Naive thymus-derived CD8-positive, alpha-beta T cell (primary cell): ENCODE measurements around the gene CACNA2D2. TPM values are rescaled to one million over a fixed set of nuclear protein-coding genes. Genes with fewer than 3 reads are reported as not detected.

ENCODE experiments used
- ATAC-seq, 2 donors: fragments of 150-1000 bp; cut with Tn5 transposase in 1 of 2; sonication (Bioruptor Pico), chemical (Tn5 transposase) in 1 of 2; 1 replicate in 1 of 2; 2 replicates in 1 of 2; pipeline ENCODE4 v1.10.0; 2021; ENCODE audit warnings: mild to moderate bottlenecking in 2 of 2, moderate library complexity in 2 of 2
- POLR2A ChIA-PET: fragments of 350-600 bp; sonication (Branson Sonifier 250); formaldehyde crosslinking; loops from one replicate; lab custom pipeline; 2021; ENCODE audit warnings: antibody characterized with exemption; lab: Charles Lee
- DNase-seq, 10 donors: peaks; one replicate each; pipeline versions ENCODE4 v3.0.0 to v3.0.0-alpha.2; 2020 to 2022
- H3K27ac Mint-ChIP-seq, 10 donors: one replicate each; pipeline ENCODE4 v1.8.0; 2020 to 2022; ENCODE audit warnings: mild to moderate bottlenecking in 10 of 10, mixed read lengths in 10 of 10, moderate library complexity in 4 of 10, inconsistent platforms in 1 of 10
- H3K27me3 Mint-ChIP-seq, 5 donors: one replicate each; pipeline ENCODE4 v1.8.0; 2021 to 2022; ENCODE audit warnings: mixed read lengths in 5 of 5
- H3K36me3 Mint-ChIP-seq, 3 donors: one replicate each; pipeline ENCODE4 v1.8.0; 2020 to 2022; ENCODE audit warnings: mixed read lengths in 3 of 3, mild to moderate bottlenecking in 2 of 3, inconsistent platforms in 1 of 3
- H3K4me1 Mint-ChIP-seq, 4 donors: one replicate each; pipeline ENCODE4 v1.8.0; 2021 to 2022; ENCODE audit warnings: mixed read lengths in 4 of 4
- H3K4me3 Mint-ChIP-seq, 10 donors: one replicate each; pipeline ENCODE4 v1.8.0; 2020 to 2022; ENCODE audit warnings: mild to moderate bottlenecking in 10 of 10, mixed read lengths in 10 of 10, moderate library complexity in 6 of 10, inconsistent platforms in 1 of 10
- H3K9me3 Mint-ChIP-seq, 9 donors: one replicate each; pipeline ENCODE4 v1.8.0; 2020 to 2022; ENCODE audit warnings: mixed read lengths in 9 of 9, mild to moderate bottlenecking in 3 of 9, inconsistent platforms in 1 of 9, moderate library complexity in 1 of 9
- polyA plus RNA-seq, 3 donors: library from polyadenylated mRNA; unstranded; fragments of 300-500 nt; fragmentation: Illumina TruSeq; gene quantifications; one replicate each; pipeline ENCODE4 v1.2.3, GENCODE V29; 2021
- total RNA-seq, 8 experiments: library from RNA in 2 of 8; stranded (reverse) in 2 of 8; gene quantifications; one replicate each; pipeline ENCODE4 v1.2.3 and lab custom pipeline; 2021 to 2026

Gene CACNA2D2
- total and polyA plus RNA-seq, 5 experiments from 2014 or later, result 0.40 to 4.9 (median 1.5) TPM

- H3K27ac Mint-ChIP-seq, result peak overlapping the region in 2 of 10 donors; percentile 35 to 66
- H3K36me3 Mint-ChIP-seq, result no peaks in the 10 kb centered on the region
- H3K27me3 Mint-ChIP-seq, result peaks cover 3 to 22% (median 10%) of the 10 kb centered on the region in 5 donors
- no peak for DNase-seq
- ATAC-seq, result no peak
- H3K4me1 Mint-ChIP-seq, result peaks cover 0 to 2% (median 0%) of the 10 kb centered on the region in 4 donors
- no peaks in the 10 kb centered on the region for H3K9me3 Mint-ChIP-seq
- POLR2A ChIA-PET, result no interaction called here
- H3K4me3 Mint-ChIP-seq, result no peak overlapping the region
Measured at GRCh38 chr3:50537421-50538129, 34.1 kb upstream of the CACNA2D2 start.

- DNase-seq (no peak), ATAC-seq (no peak)
- H3K9me3 Mint-ChIP-seq, result no peaks in the 10 kb centered on the region
- H3K4me1 Mint-ChIP-seq, result peaks cover 0 to under 1% (median 0%) of the 10 kb centered on the region in 4 donors
- POLR2A ChIA-PET, result no interaction called here
- H3K36me3 Mint-ChIP-seq, result no peaks in the 10 kb centered on the region
- peaks cover 3 to 30% (median 16%) of the 10 kb centered on the region in 5 donors for H3K27me3 Mint-ChIP-seq
- H3K27ac Mint-ChIP-seq, result peak overlapping the region in 4 of 10 donors; percentile 19 to 66 (median 64)
- no peak overlapping the region for H3K4me3 Mint-ChIP-seq
Measured at GRCh38 chr3:50536471-50537180, 33.2 kb upstream of the CACNA2D2 start.

GRCh38 chr3:50534681-50535330 lies 31.4 kb upstream of the CACNA2D2 start:
- POLR2A ChIA-PET, result interaction anchor here (0.7 kb wide), 1 partner anchor 111 kb away, joined by 3 read pairs; no protein-coding TSS in a partner anchor
- Mint-ChIP-seq H3K36me3 (no peaks in the 10 kb centered on the region), H3K27ac (no peak overlapping the region), H3K4me3 (no peak overlapping the region), H3K4me1 (peaks cover 0 to 2% (median 0%) of the 10 kb centered on the region in 4 donors), H3K9me3 (no peaks in the 10 kb centered on the region), H3K27me3 (peaks cover 4 to 31% (median 24%) of the 10 kb centered on the region in 5 donors)
- DNase-seq (no peak), ATAC-seq (no peak)

GRCh38 chr3:50533807-50534461 lies 30.5 kb upstream of the CACNA2D2 start:
- Mint-ChIP-seq H3K4me1 (peaks cover 0 to 2% (median 0%) of the 10 kb centered on the region in 4 donors), H3K27ac (peak overlapping the region in 2 of 10 donors; percentile 7 to 15), H3K4me3 (no peak overlapping the region), H3K9me3 (no peaks in the 10 kb centered on the region), H3K27me3 (peaks cover 7 to 39% (median 31%) of the 10 kb centered on the region in 5 donors), H3K36me3 (no peaks in the 10 kb centered on the region)
- POLR2A ChIA-PET, result no interaction called here
- ATAC-seq (no peak), DNase-seq (no peak)

GRCh38 chr3:50533316-50533715 lies 29.9 kb upstream of the CACNA2D2 start:
- no peak for DNase-seq
- Mint-ChIP-seq H3K9me3 (no peaks in the 10 kb centered on the region), H3K27me3 (peaks cover 8 to 46% (median 32%) of the 10 kb centered on the region in 5 donors), H3K4me3 (no peak overlapping the region), H3K27ac (no peak overlapping the region), H3K4me1 (peaks cover 0 to 2% (median 0%) of the 10 kb centered on the region in 4 donors), H3K36me3 (no peaks in the 10 kb centered on the region)
- POLR2A ChIA-PET, result no interaction called here
- no peak for ATAC-seq

GRCh38 chr3:50532062-50532705 lies 28.8 kb upstream of the CACNA2D2 start:
- ATAC-seq, result no peak
- Mint-ChIP-seq H3K9me3 (no peaks in the 10 kb centered on the region), H3K27ac (no peak overlapping the region), H3K4me3 (no peak overlapping the region), H3K27me3 (peaks cover 9 to 49% (median 32%) of the 10 kb centered on the region in 5 donors), H3K4me1 (peaks cover 0 to 2% (median 0%) of the 10 kb centered on the region in 4 donors), H3K36me3 (no peaks in the 10 kb centered on the region)
- POLR2A ChIA-PET, result no interaction called here
- DNase-seq, result no peak

- Mint-ChIP-seq H3K27ac (no peak overlapping the region), H3K4me1 (peaks cover 0 to 2% (median 0%) of the 10 kb centered on the region in 4 donors), H3K9me3 (no peaks in the 10 kb centered on the region), H3K27me3 (peaks cover 7 to 42% (median 24%) of the 10 kb centered on the region in 5 donors), H3K36me3 (no peaks in the 10 kb centered on the region), H3K4me3 (no peak overlapping the region)
- DNase-seq (no peak), ATAC-seq (no peak)
- POLR2A ChIA-PET, result no interaction called here
Measured at GRCh38 chr3:50531201-50531600, 27.8 kb upstream of the CACNA2D2 start.

GRCh38 chr3:50530001-50530970 lies 26.9 kb upstream of the CACNA2D2 start:
- Mint-ChIP-seq H3K36me3 (no peaks in the 10 kb centered on the region), H3K27ac (no peak overlapping the region), H3K4me1 (peaks cover 0 to 2% (median 1%) of the 10 kb centered on the region in 4 donors), H3K27me3 (peaks cover 7 to 42% (median 24%) of the 10 kb centered on the region in 5 donors), H3K4me3 (no peak overlapping the region), H3K9me3 (no peaks in the 10 kb centered on the region)
- POLR2A ChIA-PET, result no interaction called here
- DNase-seq (no peak), ATAC-seq (no peak)

- H3K4me1 Mint-ChIP-seq, result peaks cover 0 to 2% (median 1%) of the 10 kb centered on the region in 4 donors
- no peak overlapping the region for H3K27ac Mint-ChIP-seq
- no peaks in the 10 kb centered on the region for H3K9me3 Mint-ChIP-seq
Measured at GRCh38 chr3:50525987-50526386, 22.6 kb upstream of the CACNA2D2 start.

GRCh38 chr3:50525191-50525910 lies 21.9 kb upstream of the CACNA2D2 start:
- Mint-ChIP-seq H3K36me3 (no peaks in the 10 kb centered on the region), H3K27ac (no peak overlapping the region), H3K27me3 (peaks cover 7 to 30% (median 11%) of the 10 kb centered on the region in 5 donors), H3K4me3 (no peak overlapping the region), H3K9me3 (no peaks in the 10 kb centered on the region), H3K4me1 (peaks cover 0 to 2% (median 0%) of the 10 kb centered on the region in 4 donors)
- POLR2A ChIA-PET, result no interaction called here
- no peak for DNase-seq
- ATAC-seq, result no peak

More at GRCh38 chr3:50525987-50526386, 22.6 kb upstream of the CACNA2D2 start:
- H3K36me3 Mint-ChIP-seq, result no peaks in the 10 kb centered on the region
- peak in 1 of 2 donors; percentile 50 for ATAC-seq
- DNase-seq, result peak in 3 of 10 donors; percentile 22 to 33 (median 22)
- POLR2A ChIA-PET, result no interaction called here
- peaks cover 7 to 30% (median 13%) of the 10 kb centered on the region in 5 donors for H3K27me3 Mint-ChIP-seq
- no peak overlapping the region for H3K4me3 Mint-ChIP-seq
